ENCODE results near the gene MAPKAP1. TPM values are rescaled to one million over a fixed set of nuclear protein-coding genes. Genes with fewer than 3 reads are reported as not detected.

Gene MAPKAP1
- total RNA-seq, 1 experiment from 2014 or later: 55.5 TPM

- H3K27me3 Mint-ChIP-seq (ENCODE audit: unreplicated experiment): peaks cover 32% of the 10 kb centered on the region
- H3K4me1 Mint-ChIP-seq (ENCODE audit: low read depth, unreplicated experiment): peaks cover 23% of the 10 kb centered on the region
- intact Hi-C loops (cut with micrococcal nuclease; ENCODE audit: unreplicated experiment): no loop called here
- no TSS peak for BruUV-seq (replicated peaks)
- H3K4me3 Mint-ChIP-seq (ENCODE audit: low read depth, unreplicated experiment): no peak overlapping the region
- TF ChIP-seq, protein P1, sequence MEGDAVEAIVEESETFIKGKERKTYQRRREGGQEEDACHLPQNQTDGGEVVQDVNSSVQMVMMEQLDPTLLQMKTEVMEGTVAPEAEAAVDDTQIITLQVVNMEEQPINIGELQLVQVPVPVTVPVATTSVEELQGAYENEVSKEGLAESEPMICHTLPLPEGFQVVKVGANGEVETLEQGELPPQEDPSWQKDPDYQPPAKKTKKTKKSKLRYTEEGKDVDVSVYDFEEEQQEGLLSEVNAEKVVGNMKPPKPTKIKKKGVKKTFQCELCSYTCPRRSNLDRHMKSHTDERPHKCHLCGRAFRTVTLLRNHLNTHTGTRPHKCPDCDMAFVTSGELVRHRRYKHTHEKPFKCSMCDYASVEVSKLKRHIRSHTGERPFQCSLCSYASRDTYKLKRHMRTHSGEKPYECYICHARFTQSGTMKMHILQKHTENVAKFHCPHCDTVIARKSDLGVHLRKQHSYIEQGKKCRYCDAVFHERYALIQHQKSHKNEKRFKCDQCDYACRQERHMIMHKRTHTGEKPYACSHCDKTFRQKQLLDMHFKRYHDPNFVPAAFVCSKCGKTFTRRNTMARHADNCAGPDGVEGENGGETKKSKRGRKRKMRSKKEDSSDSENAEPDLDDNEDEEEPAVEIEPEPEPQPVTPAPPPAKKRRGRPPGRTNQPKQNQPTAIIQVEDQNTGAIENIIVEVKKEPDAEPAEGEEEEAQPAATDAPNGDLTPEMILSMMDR (IDR thresholded peaks at IDR 0.05; ENCODE audit: unreplicated experiment): no peak
- CTCF ChIA-PET: interaction anchor here (0.6 kb wide), 1 partner anchor 9 kb away, joined by 3 read pairs; no protein-coding TSS in a partner anchor
- H3K9me3 Mint-ChIP-seq (ENCODE audit: low read depth, unreplicated experiment): peaks cover 5% of the 10 kb centered on the region
- no peak for DNase-seq
- peaks cover 23% of the 10 kb centered on the region for H3K36me3 Mint-ChIP-seq (ENCODE audit: insufficient read depth, unreplicated experiment)
- H3K27ac Mint-ChIP-seq (ENCODE audit: unreplicated experiment): no peak overlapping the region
These were observed 295.7 kb downstream of the MAPKAP1 start for GRCh38 chr9:125411171-125411756.

DNA sequence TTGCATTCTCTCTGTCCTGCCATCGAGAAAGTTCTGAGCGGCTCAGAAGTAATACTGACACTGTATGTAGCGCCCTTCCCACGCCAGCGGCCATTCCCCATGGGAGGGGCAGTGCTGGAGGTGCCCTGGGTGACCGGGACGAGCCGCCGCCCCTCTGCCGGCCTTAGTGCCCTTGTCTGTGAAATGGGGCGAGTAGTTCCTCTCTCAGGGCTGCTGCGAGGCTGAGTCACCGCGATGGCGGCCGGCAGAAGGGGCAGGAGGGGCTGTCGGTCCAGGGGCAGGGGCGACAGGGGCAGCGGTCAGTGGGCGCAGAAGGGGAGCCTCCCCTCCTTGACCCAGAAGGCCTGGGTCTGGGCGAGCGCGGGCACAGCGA lies 296.5 kb downstream of the MAPKAP1 start:
- H3K4me1 Mint-ChIP-seq (ENCODE audit: low read depth, unreplicated experiment): peaks cover 28% of the 10 kb centered on the region
- no peak overlapping the region for H3K4me3 Mint-ChIP-seq (ENCODE audit: low read depth, unreplicated experiment)
- CTCF ChIA-PET: no interaction called here
- no peak overlapping the region for H3K27ac Mint-ChIP-seq (ENCODE audit: unreplicated experiment)
- H3K9me3 Mint-ChIP-seq (ENCODE audit: low read depth, unreplicated experiment): peaks cover 5% of the 10 kb centered on the region
- peaks cover 32% of the 10 kb centered on the region for H3K27me3 Mint-ChIP-seq (ENCODE audit: unreplicated experiment)
- no peak for DNase-seq
- no TSS peak for BruUV-seq (replicated peaks)
- intact Hi-C loops (cut with micrococcal nuclease; ENCODE audit: unreplicated experiment): no loop called here
- TF ChIP-seq, protein P1 (IDR thresholded peaks at IDR 0.05; ENCODE audit: unreplicated experiment): no peak
- H3K36me3 Mint-ChIP-seq (ENCODE audit: insufficient read depth, unreplicated experiment): peaks cover 23% of the 10 kb centered on the region

- Mint-ChIP-seq H3K27me3 (ENCODE audit: unreplicated experiment) (peaks cover 32% of the 10 kb centered on the region), H3K36me3 (ENCODE audit: insufficient read depth, unreplicated experiment) (peaks cover 23% of the 10 kb centered on the region), H3K27ac (ENCODE audit: unreplicated experiment) (peak overlapping the region; percentile 4), H3K4me1 (ENCODE audit: low read depth, unreplicated experiment) (peaks cover 28% of the 10 kb centered on the region), H3K4me3 (ENCODE audit: low read depth, unreplicated experiment) (peak overlapping the region; percentile 21), H3K9me3 (ENCODE audit: low read depth, unreplicated experiment) (peaks cover 5% of the 10 kb centered on the region)
- intact Hi-C loops (cut with micrococcal nuclease; ENCODE audit: unreplicated experiment): loop anchor here (5.0 kb wide), 2 partner anchors 222 to 817 kb away; no protein-coding TSS in a partner anchor
- CTCF ChIA-PET: no interaction called here
- no TSS peak for BruUV-seq (replicated peaks)
- TF ChIP-seq, protein P1 (IDR thresholded peaks at IDR 0.05; ENCODE audit: unreplicated experiment): no peak
- DNase-seq: peak; percentile 9
These were observed 297.1 kb downstream of the MAPKAP1 start for GRCh38 chr9:125409637-125410521.

- no peak for DNase-seq
- Mint-ChIP-seq H3K9me3 (ENCODE audit: low read depth, unreplicated experiment) (peaks cover 5% of the 10 kb centered on the region), H3K27me3 (ENCODE audit: unreplicated experiment) (peaks cover 32% of the 10 kb centered on the region), H3K36me3 (ENCODE audit: insufficient read depth, unreplicated experiment) (peaks cover 23% of the 10 kb centered on the region), H3K4me1 (ENCODE audit: low read depth, unreplicated experiment) (peaks cover 28% of the 10 kb centered on the region), H3K27ac (ENCODE audit: unreplicated experiment) (no peak overlapping the region), H3K4me3 (ENCODE audit: low read depth, unreplicated experiment) (peak overlapping the region; percentile 61)
- CTCF ChIA-PET: no interaction called here
- TF ChIP-seq, protein P1 (IDR thresholded peaks at IDR 0.05; ENCODE audit: unreplicated experiment): no peak
- no TSS peak for BruUV-seq (replicated peaks)
- intact Hi-C loops (cut with micrococcal nuclease; ENCODE audit: unreplicated experiment): loop anchor here (5.0 kb wide), 2 partner anchors 223 to 818 kb away; no protein-coding TSS in a partner anchor
These were observed 297.8 kb downstream of the MAPKAP1 start for GRCh38 chr9:125409217-125409636.

Measured in Calu3 (cell line).